ENCODE results near the gene KRTAP2-2.
"Not testable (repeated sequence)": the region's sequence is repeated elsewhere in the genome, so short reads cannot be mapped to it uniquely, and the experiment has no call there.

KRTAP2-2 gene

GRCh38 chr17:41042953-41043352 is 12.1 kb downstream of the KRTAP2-2 start:
- TF ChIP-seq, protein P1, sequence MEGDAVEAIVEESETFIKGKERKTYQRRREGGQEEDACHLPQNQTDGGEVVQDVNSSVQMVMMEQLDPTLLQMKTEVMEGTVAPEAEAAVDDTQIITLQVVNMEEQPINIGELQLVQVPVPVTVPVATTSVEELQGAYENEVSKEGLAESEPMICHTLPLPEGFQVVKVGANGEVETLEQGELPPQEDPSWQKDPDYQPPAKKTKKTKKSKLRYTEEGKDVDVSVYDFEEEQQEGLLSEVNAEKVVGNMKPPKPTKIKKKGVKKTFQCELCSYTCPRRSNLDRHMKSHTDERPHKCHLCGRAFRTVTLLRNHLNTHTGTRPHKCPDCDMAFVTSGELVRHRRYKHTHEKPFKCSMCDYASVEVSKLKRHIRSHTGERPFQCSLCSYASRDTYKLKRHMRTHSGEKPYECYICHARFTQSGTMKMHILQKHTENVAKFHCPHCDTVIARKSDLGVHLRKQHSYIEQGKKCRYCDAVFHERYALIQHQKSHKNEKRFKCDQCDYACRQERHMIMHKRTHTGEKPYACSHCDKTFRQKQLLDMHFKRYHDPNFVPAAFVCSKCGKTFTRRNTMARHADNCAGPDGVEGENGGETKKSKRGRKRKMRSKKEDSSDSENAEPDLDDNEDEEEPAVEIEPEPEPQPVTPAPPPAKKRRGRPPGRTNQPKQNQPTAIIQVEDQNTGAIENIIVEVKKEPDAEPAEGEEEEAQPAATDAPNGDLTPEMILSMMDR (conservative IDR thresholded peaks at IDR 0.05; ENCODE audit: control insufficient read depth, insufficient read depth, low read depth, low read length), result no peak
- no peak for DNase-seq (ENCODE audit: low read depth)
- no peak overlapping the region for H3K4me3 ChIP-seq (ENCODE audit: control insufficient read depth, low read depth, low read length)

DNA sequence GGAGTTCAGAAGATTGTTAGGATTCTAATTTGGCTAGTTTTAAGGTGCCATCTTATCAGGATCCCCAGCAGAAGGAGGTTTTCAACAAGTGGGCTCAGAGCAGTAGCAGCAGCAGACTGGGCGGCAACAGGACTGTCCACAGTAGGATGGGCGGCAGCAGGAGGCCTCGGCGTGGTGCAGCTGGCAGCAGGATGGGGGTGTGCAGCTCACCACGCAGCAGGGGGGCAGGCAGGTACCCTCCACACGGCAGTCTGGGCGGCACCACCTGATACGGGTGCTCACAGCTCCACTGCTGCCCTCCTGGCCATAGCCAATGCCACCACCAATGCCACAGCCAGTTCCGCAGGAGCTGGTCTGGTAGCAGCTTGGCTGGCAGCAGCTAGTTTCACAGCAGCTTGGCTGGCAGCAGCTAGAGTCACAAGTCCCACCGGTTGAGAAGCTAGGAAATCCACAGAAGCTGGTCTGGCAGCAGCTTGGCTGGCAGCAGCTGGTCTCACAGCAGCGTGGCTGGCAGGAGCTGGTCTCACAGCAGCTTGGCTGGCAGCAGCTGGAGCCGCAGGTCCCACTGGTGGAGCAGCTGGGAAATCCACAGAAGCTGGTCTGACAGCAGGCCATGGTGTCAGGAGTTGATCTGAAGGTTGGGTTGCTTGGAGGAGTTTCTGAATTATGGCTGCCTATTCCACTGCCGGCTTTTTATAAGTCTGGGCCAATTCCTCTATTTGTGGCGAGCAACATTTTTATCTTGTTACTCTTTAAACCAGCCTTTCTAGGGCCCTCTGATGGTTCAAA is 14.1 kb downstream of the KRTAP2-2 start, which contains the start of gene KRTAP1-1:
TSS of gene KRTAP1-1 (minus strand) at position 668 of the 789 bp plus-strand sequence. CDS start at position 615, 53 bp downstream.
- not testable (repeated sequence) for H3K4me3 ChIP-seq (ENCODE audit: control insufficient read depth, low read depth, low read length)
- peak; percentile 38 for DNase-seq (ENCODE audit: low read depth)

DNA sequence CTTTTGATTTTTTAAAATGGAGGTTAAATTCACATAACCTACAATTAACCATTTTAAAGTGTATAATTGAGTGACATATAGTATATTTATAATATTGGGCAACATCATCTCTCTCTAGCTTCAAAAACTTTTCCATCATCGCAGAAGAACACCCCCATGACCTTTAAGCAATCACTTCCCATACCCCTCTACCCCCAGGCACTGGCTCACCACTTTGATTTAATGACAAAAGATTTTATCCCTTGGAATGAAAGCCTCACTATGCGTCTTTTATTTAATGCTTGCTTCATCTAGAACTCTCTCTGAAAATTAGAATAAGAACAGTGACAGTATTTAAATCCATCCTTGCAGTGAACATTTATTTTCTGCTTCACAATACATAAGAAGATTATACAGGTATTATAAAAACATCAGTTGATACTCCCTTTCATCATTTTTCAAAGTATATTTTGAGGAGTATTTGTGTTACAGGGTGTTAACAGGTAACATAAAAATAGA is 17.1 kb downstream of the KRTAP2-2 start:
- TF ChIP-seq, protein P1 (conservative IDR thresholded peaks at IDR 0.05; ENCODE audit: control insufficient read depth, insufficient read depth, low read depth, low read length), result no peak
- no peak overlapping the region for H3K4me3 ChIP-seq (ENCODE audit: control insufficient read depth, low read depth, low read length)
- no peak for DNase-seq (ENCODE audit: low read depth)

- not testable (repeated sequence) for DNase-seq (ENCODE audit: low read depth); H3K4me3 ChIP-seq (ENCODE audit: control insufficient read depth, low read depth, low read length)
Observed at GRCh38 chr17:41034346-41034935, 20.6 kb downstream of the KRTAP2-2 start, which contains the start of gene KRTAP1-3. Gene KRTAP1-3, minus strand, starts transcription at chr17:41034874. Its CDS starts 53 bp downstream, at chr17:41034821.

DNA sequence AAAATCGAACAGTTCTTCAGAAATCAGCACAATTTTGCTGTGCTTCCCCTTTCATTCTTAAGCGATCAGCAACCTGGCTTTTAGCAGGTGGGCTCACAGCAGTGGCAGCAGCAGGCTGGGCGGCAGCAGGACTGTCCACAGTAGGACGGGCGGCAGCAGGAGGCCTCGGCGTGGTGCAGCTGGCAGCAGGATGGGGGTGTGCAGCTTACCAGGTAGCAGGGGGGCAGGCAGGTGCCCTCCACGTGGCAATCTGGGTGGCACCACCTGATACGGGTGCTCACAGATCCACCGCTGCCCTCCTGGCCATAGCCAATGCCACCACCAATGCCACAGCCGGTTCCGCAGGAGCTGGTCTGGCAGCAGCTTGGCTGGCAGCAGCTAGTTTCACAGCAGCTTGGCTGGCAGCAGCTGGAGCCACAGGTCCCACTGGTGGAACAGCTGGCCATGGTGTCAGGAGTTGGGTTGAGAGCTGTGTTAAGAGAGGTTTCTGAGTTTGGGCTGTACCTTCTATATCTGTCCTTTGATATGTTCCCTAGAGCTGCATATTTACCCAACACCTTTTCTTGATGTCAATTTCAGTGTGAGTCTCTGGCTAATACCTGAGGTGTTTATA is 25.3 kb downstream of the KRTAP2-2 start, which contains the start of gene KRTAP1-4:
TSS of gene KRTAP1-4 (minus strand) at position 563 of the 613 bp plus-strand sequence. CDS start at position 446, 117 bp downstream.
- TF ChIP-seq, protein P1 (conservative IDR thresholded peaks at IDR 0.05; ENCODE audit: control insufficient read depth, insufficient read depth, low read depth, low read length), result no peak
- no peak for DNase-seq (ENCODE audit: low read depth)
- H3K4me3 ChIP-seq (ENCODE audit: control insufficient read depth, low read depth, low read length), result no peak within 1 kb of the TSS

GRCh38 chr17:41026715-41027471 is 28.1 kb downstream of the KRTAP2-2 start, which contains the start of gene KRTAP1-5:
Gene KRTAP1-5, minus strand, starts transcription at chr17:41027208. Its CDS starts 53 bp downstream, at chr17:41027155.
- no peak within 1 kb of the TSS for H3K4me3 ChIP-seq (ENCODE audit: control insufficient read depth, low read depth, low read length)
- TF ChIP-seq, protein P1 (conservative IDR thresholded peaks at IDR 0.05; ENCODE audit: control insufficient read depth, insufficient read depth, low read depth, low read length), result no peak
- peak; percentile 88 for DNase-seq (ENCODE audit: low read depth)

- peak; percentile 57 for DNase-seq (ENCODE audit: low read depth)
- no peak overlapping the region for H3K4me3 ChIP-seq (ENCODE audit: control insufficient read depth, low read depth, low read length)
- TF ChIP-seq, protein P1 (conservative IDR thresholded peaks at IDR 0.05; ENCODE audit: control insufficient read depth, insufficient read depth, low read depth, low read length), result no peak
Observed at GRCh38 chr17:41024697-41025096, 30.3 kb downstream of the KRTAP2-2 start.
